MCF 10A (cell line): ENCODE data around the gene IGFN1. TPM values are rescaled to one million over a fixed set of nuclear protein-coding genes. Genes with fewer than 3 reads are reported as not detected.

Experiments
- BruUV-seq: library from RNA; stranded (reverse); fragments of 400-500 nt; replicated peaks from 2 replicates; lab custom pipeline; 2021; lab: Mats Ljungman, UMichigan
- CTCF ChIA-PET: fragments of 300-600 bp; sonication (Branson Sonifier 250); formaldehyde crosslinking; extraction: SDS; loops from one replicate; lab custom pipeline; 2021; ENCODE audit warnings: antibody characterized with exemption, inconsistent platforms; lab: Yijun Ruan, JAX
- POLR2A ChIA-PET: fragments of 300-600, 350-650 bp; sonication (Branson Sonifier 250); formaldehyde crosslinking; extraction: SDS; loops from one replicate; lab custom pipeline; 2020; ENCODE audit warnings: antibody characterized with exemption, inconsistent platforms; lab: Yijun Ruan, JAX
- DNase-seq: peaks from one replicate; pipeline ENCODE4 v3.0.0-alpha.2; 2018; ENCODE audit not compliant: unreplicated experiment
- H3K27ac Mint-ChIP-seq: one replicate; pipeline ENCODE4 v1.8.0; 2022; ENCODE audit warnings: mild to moderate bottlenecking, low read depth, mixed read lengths; ENCODE audit not compliant: unreplicated experiment
- H3K27me3 Mint-ChIP-seq: one replicate; pipeline ENCODE4 v1.8.0; 2022; ENCODE audit warnings: mixed read lengths; ENCODE audit not compliant: insufficient read depth, unreplicated experiment
- H3K36me3 Mint-ChIP-seq: one replicate; pipeline ENCODE4 v1.8.0; 2022; ENCODE audit warnings: mild to moderate bottlenecking, moderate library complexity, mixed read lengths; ENCODE audit not compliant: insufficient read depth, unreplicated experiment
- H3K4me1 Mint-ChIP-seq: one replicate; pipeline ENCODE4 v1.8.0; 2022; ENCODE audit warnings: mixed read lengths; ENCODE audit not compliant: insufficient read depth, unreplicated experiment
- H3K4me3 Mint-ChIP-seq: one replicate; pipeline ENCODE4 v1.8.0; 2022; ENCODE audit warnings: mild to moderate bottlenecking, moderate library complexity, mixed read lengths; ENCODE audit not compliant: unreplicated experiment
- H3K9me3 Mint-ChIP-seq: one replicate; pipeline ENCODE4 v1.8.0; 2022; ENCODE audit warnings: mixed read lengths; ENCODE audit not compliant: unreplicated experiment
- CTCF ChIP-seq: fragments of 200-600 bp; IDR thresholded peaks from one replicate; pipeline ENCODE4 v1.8.0; 2022; ENCODE audit warnings: antibody characterized with exemption, mild to moderate bottlenecking; ENCODE audit not compliant: unreplicated experiment
- intact Hi-C: fragments of 100-400 bp; cut with micrococcal nuclease; formaldehyde crosslinking; loops from 2 replicates; pipeline ENCODE4 v1.14.1; 2022
- total RNA-seq: library from RNA; stranded (reverse); gene quantifications from 2 replicates; pipeline ENCODE4 v1.2.3, GENCODE V29; 2022

Gene IGFN1
- total RNA-seq, 1 experiment from 2014 or later = 0.26 TPM

- DNase-seq = no peak
- Mint-ChIP-seq H3K4me1 (peaks cover 10% of the 10 kb centered on the region), H3K4me3 (no peak overlapping the region), H3K9me3 (no peaks in the 10 kb centered on the region), H3K27ac (no peak overlapping the region), H3K27me3 (no peaks in the 10 kb centered on the region), H3K36me3 (no peaks in the 10 kb centered on the region)
- intact Hi-C loops = no loop called here
- ChIA-PET CTCF (interaction anchor here (0.7 to 7.3 kb wide), 9 partner anchors 16 to 254 kb away, joined by 3 to 90 read pairs (median 3); no protein-coding TSS in a partner anchor), POLR2A (interaction anchor here (1.2 to 1.6 kb wide), 2 partner anchors 73 to 77 kb away, joined by 3 read pairs; partner anchors contain the start of gene TMEM9)
- TF ChIP-seq CTCF = no peak
- no TSS peak for BruUV-seq
These were observed 36.4 kb downstream of the IGFN1 start for GRCh38 chr1:201226859-201227488.

- no TSS peak for BruUV-seq
- Mint-ChIP-seq H3K27ac (no peak overlapping the region), H3K9me3 (no peaks in the 10 kb centered on the region), H3K36me3 (no peaks in the 10 kb centered on the region), H3K4me3 (no peak overlapping the region), H3K4me1 (peaks cover 10% of the 10 kb centered on the region), H3K27me3 (no peaks in the 10 kb centered on the region)
- intact Hi-C loops = no loop called here
- no peak for TF ChIP-seq CTCF
- no peak for DNase-seq
- POLR2A ChIA-PET = interaction anchor here (0.6 to 0.8 kb wide), 2 partner anchors 172 to 1549 kb away, joined by 3 read pairs; no protein-coding TSS in a partner anchor
- CTCF ChIA-PET = interaction anchor here (0.6 to 7.3 kb wide), 6 partner anchors 14 to 906 kb away, joined by 3 to 90 read pairs (median 3); no protein-coding TSS in a partner anchor
These were observed 37.7 kb downstream of the IGFN1 start for GRCh38 chr1:201228011-201228983.

- CTCF ChIA-PET = interaction anchor here (0.9 to 1.5 kb wide), 6 partner anchors 25 to 289 kb away, joined by 3 to 7 read pairs (median 4); no protein-coding TSS in a partner anchor
- H3K27me3 Mint-ChIP-seq = no peaks in the 10 kb centered on the region
- no peak overlapping the region for H3K4me3 Mint-ChIP-seq
- no peaks in the 10 kb centered on the region for H3K36me3 Mint-ChIP-seq
- TF ChIP-seq CTCF = no peak
- POLR2A ChIA-PET = interaction anchor here (0.6 kb wide), 1 partner anchor 1548 kb away, joined by 3 read pairs; no protein-coding TSS in a partner anchor
- H3K27ac Mint-ChIP-seq = no peak overlapping the region
- H3K4me1 Mint-ChIP-seq = peaks cover 10% of the 10 kb centered on the region
- intact Hi-C loops = no loop called here
- no TSS peak for BruUV-seq
- no peak for DNase-seq
- H3K9me3 Mint-ChIP-seq = no peaks in the 10 kb centered on the region
These were observed 38.5 kb downstream of the IGFN1 start for GRCh38 chr1:201229095-201229494.
